Cardiac fibroblast (primary cell): ENCODE results near the gene MYO5B.

Source experiments
- DNase-seq, 2 donors: peaks; one replicate each; pipeline versions ENCODE4 v3.0.0 to v3.0.0-alpha.2; 2010; ENCODE audit warnings: low read depth in 2 of 2
- H3K4me3 ChIP-seq, 2 donors: replicated peaks in 1 of 2; 1 replicate in 1 of 2; 2 replicates in 1 of 2; pipeline ENCODE4 v1.5.1; 2011; ENCODE audit warnings: low read depth in 2 of 2, low read length in 2 of 2, mild to moderate bottlenecking in 2 of 2, moderate library complexity in 1 of 2
- CTCF ChIP-seq: IDR thresholded peaks from one replicate; pipeline ENCODE4 v1.5.1; 2011; ENCODE audit warnings: low read depth, mild to moderate bottlenecking, low read length, inconsistent platforms

Gene MYO5B

DNA sequence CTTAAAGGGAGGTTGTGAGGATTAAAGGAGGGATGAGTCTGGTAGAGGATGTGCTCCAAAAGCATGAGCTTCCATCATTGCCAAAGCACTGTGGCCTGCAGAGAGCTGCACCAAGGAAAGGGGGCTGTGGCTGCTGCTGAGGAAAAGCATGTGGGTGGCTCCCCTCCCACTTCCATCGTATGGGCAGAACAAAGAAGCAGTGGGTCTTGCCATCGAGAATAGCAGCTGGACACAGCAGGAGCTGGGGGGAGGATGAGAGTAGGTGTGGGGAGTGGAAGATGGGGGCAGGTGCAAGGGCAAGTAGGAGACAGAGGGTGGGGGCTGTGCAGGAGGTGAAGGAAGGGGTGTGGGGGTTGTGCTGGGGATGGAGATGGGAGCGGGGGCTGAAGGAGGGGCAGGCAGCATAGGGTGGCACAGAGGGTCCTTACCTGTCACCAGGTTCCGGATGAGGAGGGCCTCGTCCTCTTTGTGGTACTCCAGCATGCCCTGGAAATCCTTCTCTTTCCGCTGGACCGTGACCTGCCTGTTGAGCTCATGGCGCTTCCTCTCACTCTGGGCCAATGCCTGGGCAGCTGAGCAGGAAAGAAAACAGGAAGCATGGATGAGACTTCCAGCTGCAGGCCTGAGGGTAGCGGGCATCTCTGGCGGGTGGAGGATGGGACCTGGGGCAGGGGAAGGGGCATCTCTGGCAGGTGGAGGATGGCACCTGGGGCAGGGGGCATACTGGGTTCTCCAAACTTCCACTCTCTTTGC lies 348.1 kb downstream of the MYO5B start:
- TF ChIP-seq CTCF, result no peak
- no peak overlapping the region for H3K4me3 ChIP-seq
- DNase-seq, result no peak

DNA sequence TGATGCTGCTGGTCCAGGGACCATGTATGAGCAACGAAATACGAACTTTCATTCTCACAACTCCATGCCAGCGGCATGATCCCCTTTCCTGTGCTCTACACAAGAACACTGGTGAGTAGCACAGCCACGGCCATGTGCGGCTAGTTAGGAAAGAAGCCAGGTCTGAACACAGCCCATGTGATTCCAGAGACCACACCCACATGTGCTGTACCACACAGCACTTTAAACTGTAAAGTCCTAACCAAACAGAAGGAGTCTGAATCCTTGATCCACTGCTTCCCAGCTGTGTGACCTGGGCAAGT lies 348.6 kb downstream of the MYO5B start:
- no peak overlapping the region for H3K4me3 ChIP-seq
- peak; percentile 42 to 62 for DNase-seq
- TF ChIP-seq CTCF, result no peak

- no peak overlapping the region for H3K4me3 ChIP-seq
- no peak for TF ChIP-seq CTCF
- no peak for DNase-seq
These were observed 349.2 kb downstream of the MYO5B start for GRCh38 chr18:49845629-49846360.

- H3K4me3 ChIP-seq, result no peak overlapping the region
- TF ChIP-seq CTCF, result no peak
- DNase-seq, result no peak
These were observed 350.0 kb downstream of the MYO5B start for GRCh38 chr18:49844903-49845302.

DNA sequence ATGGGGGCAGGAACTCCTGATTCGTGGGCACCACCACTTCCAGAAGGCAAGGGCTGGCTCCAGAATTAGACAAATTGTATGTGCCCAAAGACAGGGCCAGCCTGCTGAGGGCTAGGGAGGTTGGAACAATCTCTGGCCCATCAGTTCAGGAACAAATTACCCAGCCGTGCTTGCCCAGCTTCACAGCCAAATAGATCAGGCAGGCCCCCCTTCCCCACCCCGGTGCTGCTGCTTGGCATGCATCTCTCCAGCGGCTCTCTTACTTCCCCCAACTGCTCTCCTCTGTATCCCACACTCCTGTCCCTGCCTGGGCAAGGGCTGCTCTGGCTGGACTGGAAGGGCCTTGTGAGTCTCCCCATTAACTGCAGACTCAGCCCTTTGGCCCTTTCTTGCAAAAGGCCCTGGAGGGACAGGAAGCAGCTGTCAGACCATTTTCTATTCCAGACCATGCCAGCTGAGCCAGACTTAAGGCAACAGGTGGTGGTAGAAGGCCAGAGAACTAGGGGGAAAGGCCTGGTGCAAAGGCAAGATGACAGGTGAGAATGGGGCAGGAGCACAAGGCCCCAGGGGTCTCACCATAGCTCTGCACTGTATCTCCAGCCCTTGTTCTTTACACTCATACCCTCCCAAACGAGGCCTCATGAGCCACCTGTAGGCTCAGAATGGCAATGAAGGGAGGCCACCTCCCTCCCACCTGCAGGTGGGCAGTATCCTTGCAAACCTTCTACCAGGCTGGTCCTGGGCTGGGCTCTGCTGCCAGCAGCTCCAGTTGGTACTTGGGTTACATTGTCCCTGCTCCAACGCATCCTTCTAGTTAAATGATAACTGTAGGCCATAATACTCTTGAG lies 350.9 kb downstream of the MYO5B start:
- no peak for TF ChIP-seq CTCF
- no peak for DNase-seq

DNA sequence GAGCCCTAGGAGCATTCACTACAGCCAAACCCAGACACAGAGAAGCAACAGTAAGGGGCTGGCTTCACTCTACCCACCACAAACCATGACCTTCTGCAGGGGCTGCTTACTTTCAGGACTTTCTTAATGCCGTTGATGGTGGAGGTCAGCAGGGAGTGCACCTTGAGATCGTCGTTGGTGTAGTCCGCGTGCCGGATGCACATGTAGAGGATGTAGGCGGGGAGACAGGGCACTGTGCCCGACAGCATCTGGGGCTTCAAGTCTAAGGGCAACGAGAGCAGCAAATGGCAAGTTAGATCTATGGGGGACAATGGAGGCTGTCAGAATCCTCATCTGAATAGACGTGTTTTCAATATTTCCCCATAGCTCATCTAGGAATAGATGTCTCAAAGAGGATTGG lies 351.8 kb downstream of the MYO5B start:
- no peak for TF ChIP-seq CTCF
- no peak for DNase-seq

More for the DNA sequence above, 350.9 kb downstream of the MYO5B start:
- no peak overlapping the region for H3K4me3 ChIP-seq

More for the DNA sequence above, 351.8 kb downstream of the MYO5B start:
- no peak overlapping the region for H3K4me3 ChIP-seq
